ENCODE measurements around the gene DST. TPM values are rescaled to one million over a fixed set of nuclear protein-coding genes. Genes with fewer than 3 reads are reported as not detected.

DST gene
- total and polyA plus RNA-seq, 2 of the 4 experiments (the other 2 are of a cell fraction): 97.7 to 452 TPM

DNA sequence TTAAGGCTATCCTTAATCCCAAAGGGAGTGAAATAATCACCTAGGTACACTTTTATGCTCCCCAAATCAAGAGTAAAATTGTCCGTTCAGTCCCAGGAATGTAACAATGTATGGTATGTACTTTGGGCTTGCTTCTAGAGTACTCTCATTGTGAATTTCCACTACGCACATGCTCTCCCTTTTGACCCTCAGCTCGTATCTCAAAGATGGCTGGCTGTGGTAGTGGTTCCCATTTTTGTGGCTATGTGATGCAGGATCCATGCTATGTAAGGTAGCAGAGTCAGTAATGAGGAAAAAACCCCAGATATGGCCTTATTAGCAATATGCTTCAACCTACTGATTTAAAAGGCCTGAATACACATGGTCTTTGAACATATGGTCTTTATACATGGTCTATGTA is 133.7 kb downstream of the DST start:
- DNase-seq: no peak
- H3K9me1 ChIP-seq (ENCODE audit: insufficient read depth, low read length): peaks cover 16% of the 10 kb centered on the region
- H2BK20ac ChIP-seq (ENCODE audit: low read depth, low read length): no peak overlapping the region
- WGBS, 2 experiments (ENCODE audit: extremely low coverage in 2 of 2, insufficient read length in 1 of 2): no CpG with 5 or more reads among the region's 3 CpGs
- H4K8ac ChIP-seq (ENCODE audit: low read depth in 2 of 2, low read length in 2 of 2): no peak overlapping the region
- dilution Hi-C loops (cut with HindIII; ENCODE audit: low sequenced_read_pairs, unreplicated experiment): no loop called here
- intact Hi-C loops (cut with micrococcal nuclease): no loop called here
- in situ Hi-C loops (cut with MboI; ENCODE audit: low sequenced_read_pairs): no loop called here
- no peak overlapping the region for H3K14ac ChIP-seq (replicated peaks; ENCODE audit: low read depth, low read length)
- TF ChIP-seq SMC3 (IDR thresholded peaks at IDR 0.05; ENCODE audit: low read depth, low read length) (no peak), MAZ (IDR thresholded peaks at IDR 0.05; ENCODE audit: borderline replicate concordance, low read depth, low read length) (no peak), RAD21 (IDR thresholded peaks at IDR 0.05; ENCODE audit: low read length) (no peak), RCOR1 (IDR thresholded peaks at IDR 0.05; ENCODE audit: insufficient replicate concordance, low read length) (no peak), RFX5 (IDR thresholded peaks at IDR 0.05; ENCODE audit: low read depth, low read length) (no peak), CEBPB (IDR thresholded peaks at IDR 0.05; ENCODE audit: low read depth, low read length) (no peak), FOS (IDR thresholded peaks at IDR 0.05; ENCODE audit: low read depth, low read length) (no peak), MAFK (IDR thresholded peaks at IDR 0.05; ENCODE audit: low read depth, low read length) (no peak)
- TF ChIP-seq, protein P1, sequence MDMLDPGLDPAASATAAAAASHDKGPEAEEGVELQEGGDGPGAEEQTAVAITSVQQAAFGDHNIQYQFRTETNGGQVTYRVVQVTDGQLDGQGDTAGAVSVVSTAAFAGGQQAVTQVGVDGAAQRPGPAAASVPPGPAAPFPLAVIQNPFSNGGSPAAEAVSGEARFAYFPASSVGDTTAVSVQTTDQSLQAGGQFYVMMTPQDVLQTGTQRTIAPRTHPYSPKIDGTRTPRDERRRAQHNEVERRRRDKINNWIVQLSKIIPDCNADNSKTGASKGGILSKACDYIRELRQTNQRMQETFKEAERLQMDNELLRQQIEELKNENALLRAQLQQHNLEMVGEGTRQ (IDR thresholded peaks at IDR 0.05; ENCODE audit: low read depth, low read length): no peak
- TF ChIP-seq, protein P2, sequence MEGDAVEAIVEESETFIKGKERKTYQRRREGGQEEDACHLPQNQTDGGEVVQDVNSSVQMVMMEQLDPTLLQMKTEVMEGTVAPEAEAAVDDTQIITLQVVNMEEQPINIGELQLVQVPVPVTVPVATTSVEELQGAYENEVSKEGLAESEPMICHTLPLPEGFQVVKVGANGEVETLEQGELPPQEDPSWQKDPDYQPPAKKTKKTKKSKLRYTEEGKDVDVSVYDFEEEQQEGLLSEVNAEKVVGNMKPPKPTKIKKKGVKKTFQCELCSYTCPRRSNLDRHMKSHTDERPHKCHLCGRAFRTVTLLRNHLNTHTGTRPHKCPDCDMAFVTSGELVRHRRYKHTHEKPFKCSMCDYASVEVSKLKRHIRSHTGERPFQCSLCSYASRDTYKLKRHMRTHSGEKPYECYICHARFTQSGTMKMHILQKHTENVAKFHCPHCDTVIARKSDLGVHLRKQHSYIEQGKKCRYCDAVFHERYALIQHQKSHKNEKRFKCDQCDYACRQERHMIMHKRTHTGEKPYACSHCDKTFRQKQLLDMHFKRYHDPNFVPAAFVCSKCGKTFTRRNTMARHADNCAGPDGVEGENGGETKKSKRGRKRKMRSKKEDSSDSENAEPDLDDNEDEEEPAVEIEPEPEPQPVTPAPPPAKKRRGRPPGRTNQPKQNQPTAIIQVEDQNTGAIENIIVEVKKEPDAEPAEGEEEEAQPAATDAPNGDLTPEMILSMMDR (conservative IDR thresholded peaks at IDR 0.05; ENCODE audit: low read depth, low read length): no peak
- H2AK5ac ChIP-seq (ENCODE audit: low read depth, low read length): no peak overlapping the region
- H3K9me3 ChIP-seq (ENCODE audit: control insufficient read depth, insufficient read depth, low read length): no peaks in the 10 kb centered on the region
- H3K4me1 ChIP-seq (ENCODE audit: control insufficient read depth, insufficient read depth, low read length): peaks cover 11% of the 10 kb centered on the region
- no peak overlapping the region for H4K91ac ChIP-seq (ENCODE audit: insufficient read depth, low read depth, low read length)
- ChIA-PET POLR2A (ENCODE audit: unreplicated experiment) (no interaction called here), CTCF (no interaction called here)
- no peak overlapping the region for H3K18ac ChIP-seq (ENCODE audit: low read depth, low read length)
- BruUV-seq (replicated peaks): no TSS peak
- H2BK5ac ChIP-seq (ENCODE audit: low read depth, low read length, poor library complexity, severe bottlenecking): no peak overlapping the region
- H4K20me1 ChIP-seq (ENCODE audit: insufficient read depth, low read length): no peaks in the 10 kb centered on the region; the same call in 1 of the 2 replicates
- H3K56ac ChIP-seq (ENCODE audit: extremely low read depth, insufficient read depth, low read length): no peak overlapping the region
- H2AFZ ChIP-seq (replicated peaks; ENCODE audit: low read length, poor library complexity): no peak overlapping the region
- H3K9ac ChIP-seq (ENCODE audit: low read depth, low read length): no peak overlapping the region
- H3K4ac ChIP-seq (ENCODE audit: low read depth, low read length): no peak overlapping the region
- no peak overlapping the region for H3K4me2 ChIP-seq (ENCODE audit: low read depth, low read length)
- no peak for ATAC-seq (ENCODE audit: low read depth)
- no peak overlapping the region for H2BK15ac ChIP-seq (ENCODE audit: low read depth, low read length)
- H2BK120ac ChIP-seq (ENCODE audit: low read depth, low read length): no peak overlapping the region
- H3K23ac ChIP-seq (ENCODE audit: low read depth, low read length): no peak overlapping the region
- H2AK9ac ChIP-seq (replicated peaks; ENCODE audit: low read depth, low read length, poor library complexity): no peak overlapping the region
- no peak overlapping the region for H4K5ac ChIP-seq (ENCODE audit: low read depth, low read length)
- no peak overlapping the region for H3K4me3 ChIP-seq (ENCODE audit: insufficient read depth, low read depth, low read length)
- H3K27me3 ChIP-seq (ENCODE audit: control insufficient read depth, insufficient read depth, low read length): no peaks in the 10 kb centered on the region
- no peak overlapping the region for H3K27ac ChIP-seq (ENCODE audit: insufficient read depth, low read length)
- peaks cover 40% of the 10 kb centered on the region for H3K36me3 ChIP-seq (ENCODE audit: control insufficient read depth, insufficient read depth, low read length)
- H3K79me1 ChIP-seq (ENCODE audit: low read depth in 1 of 2, low read length in 2 of 2): peaks cover 36 to 51% of the 10 kb centered on the region in 2 experiments
